Panc1 (cell line): Measurements from ENCODE around the gene VSIG8. TPM values are rescaled to one million over a fixed set of nuclear protein-coding genes. Genes with fewer than 3 reads are reported as not detected.

Experiments
- ATAC-seq: fragments of 200-7000 bp; cut with Tn5 transposase; 2 replicates; pipeline ENCODE4 v1.9.1; 2020; ENCODE audit warnings: mild to moderate bottlenecking, moderate library complexity
- BruUV-seq: library from RNA; stranded (reverse); fragments of 400-500 nt; replicated peaks from 2 replicates; lab custom pipeline; 2021; lab: Mats Ljungman, UMichigan
- CTCF ChIA-PET: fragments of 300-600 bp; sonication (Branson Sonifier 250); formaldehyde crosslinking; loops from one replicate; lab custom pipeline; 2022; ENCODE audit warnings: antibody characterized with exemption; lab: Charles Lee
- POLR2A ChIA-PET: fragments of 300-600 bp; sonication (Branson Sonifier 250); formaldehyde crosslinking; loops from one replicate; lab custom pipeline; 2022; ENCODE audit warnings: antibody characterized with exemption; lab: Charles Lee
- DNase-seq: peaks from one replicate; pipeline ENCODE4 v3.0.0-alpha.2; 2010; ENCODE audit warnings: low read depth, low spot score
- H3K27ac ChIP-seq: 2 replicates; pipeline ENCODE4 v1.5.1; 2011; ENCODE audit warnings: mild to moderate bottlenecking, low read length, inconsistent platforms
- H3K27me3 ChIP-seq: fragments of 200-500 bp; sonication (Bioruptor generic); 2 replicates; pipeline ENCODE4 v1.6.0; 2014; ENCODE audit warnings: low read length, inconsistent platforms; ENCODE audit not compliant: control insufficient read depth, insufficient read depth
- H3K36me3 ChIP-seq: fragments of 200-500 bp; sonication (Bioruptor generic); 2 replicates; pipeline ENCODE4 v1.5.1; 2014; ENCODE audit warnings: inconsistent platforms, mild to moderate bottlenecking, low read length, moderate library complexity; ENCODE audit not compliant: control insufficient read depth, insufficient read depth
- H3K4me1 ChIP-seq: 2 replicates; pipeline ENCODE4 v1.5.1; 2011; ENCODE audit warnings: inconsistent platforms, mild to moderate bottlenecking, low read length, moderate library complexity; ENCODE audit not compliant: control insufficient read depth, insufficient read depth
- H3K4me3 ChIP-seq, 2 experiments: 2 replicates each; pipeline ENCODE4 v1.5.1; 2011 to 2012; ENCODE audit warnings: low read depth in 2 of 2, low read length in 2 of 2, mild to moderate bottlenecking in 2 of 2, inconsistent platforms in 1 of 2, moderate library complexity in 1 of 2
- H3K9me3 ChIP-seq: fragments of 200-500 bp; sonication (Bioruptor generic); 2 replicates; pipeline ENCODE4 v1.5.1; 2014; ENCODE audit warnings: low read depth, mild to moderate bottlenecking, inconsistent platforms, low read length, moderate library complexity; ENCODE audit not compliant: control insufficient read depth, insufficient read depth
- POLR2AphosphoS5 ChIP-seq: IDR thresholded peaks from 2 replicates; pipeline ENCODE4 v1.6.1; 2012; ENCODE audit warnings: mild to moderate bottlenecking, low read depth, low read length, moderate library complexity
- SIN3A ChIP-seq: IDR thresholded peaks from 2 replicates; pipeline ENCODE4 v1.6.1; 2012; ENCODE audit warnings: low read depth, mild to moderate bottlenecking, low read length, moderate library complexity, borderline replicate concordance; ENCODE audit not compliant: insufficient read depth
- TCF7L2 ChIP-seq: IDR thresholded peaks from 2 replicates; pipeline ENCODE4 v1.6.1; 2011; ENCODE audit warnings: mild to moderate bottlenecking, low read depth, low read length, inconsistent platforms
- in situ Hi-C: cut with HindIII; loops from 2 replicates; pipeline ENCODE4 v1.10.0; 2016; ENCODE audit warnings: low sequenced_read_pairs, low pct_unique_long_range_greater_than_20kb
- intact Hi-C: fragments of 100-400 bp; cut with micrococcal nuclease; formaldehyde crosslinking; loops from one replicate; pipeline ENCODE4 v1.10.0; 2022; ENCODE audit not compliant: unreplicated experiment
- total RNA-seq: library from RNA; stranded (reverse); gene quantifications from one replicate; pipeline ENCODE4 v1.2.1, GENCODE V29; 2021; ENCODE audit not compliant: unreplicated experiment
- TF ChIP-seq, protein P1 (sequence below), 2 experiments: IDR thresholded peaks; 2 replicates each; pipeline ENCODE4 v1.6.1; 2011 to 2012; ENCODE audit warnings: low read depth in 2 of 2, control low read depth in 1 of 2, low read length in 1 of 2, mild to moderate bottlenecking in 1 of 2, moderate library complexity in 1 of 2; ENCODE audit not compliant: insufficient read depth in 1 of 2
- TF ChIP-seq, protein P2 (sequence below): fragments of 450-650 bp; IDR thresholded peaks from 2 replicates; pipeline ENCODE4 v1.5.1; 2017; ENCODE audit warnings: mild to moderate bottlenecking

Gene VSIG8
- total RNA-seq, 1 experiment from 2014 or later: not detected

DNA sequence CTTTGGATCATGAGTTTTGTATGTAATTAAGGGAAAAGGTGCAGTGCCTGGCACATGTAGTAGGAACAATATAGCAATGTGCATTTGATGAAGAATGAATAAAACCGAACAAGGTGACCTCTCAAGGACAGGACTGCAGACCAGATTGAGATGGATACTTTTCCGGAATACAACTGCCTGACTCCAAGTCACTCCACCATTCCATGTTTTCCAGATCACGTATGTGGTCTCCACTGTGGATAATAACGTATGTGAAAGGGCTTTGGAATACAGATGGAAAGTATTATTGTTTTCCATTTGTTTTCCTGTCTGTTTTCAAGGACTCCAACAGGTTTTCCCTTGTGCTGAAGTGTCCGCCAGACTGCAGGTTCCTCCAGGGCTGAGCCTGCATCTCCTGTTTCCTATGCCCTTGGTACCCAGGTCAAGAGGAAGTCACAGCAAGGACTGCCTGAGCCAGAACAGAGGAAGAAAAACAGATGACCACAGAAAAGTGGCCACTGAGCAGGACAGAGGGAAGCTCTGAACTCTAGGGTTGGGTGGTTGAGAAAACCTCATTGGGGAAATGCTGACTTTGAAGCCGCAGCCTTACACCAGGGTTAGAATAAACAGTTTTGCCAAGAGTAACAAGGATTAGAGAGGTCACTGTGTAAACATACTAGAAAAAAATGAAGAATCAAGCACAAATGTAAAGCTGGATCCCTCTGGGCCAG, 33.5 kb upstream of the VSIG8 start:
- no peaks in the 10 kb centered on the region for H3K9me3 ChIP-seq
- no peaks in the 10 kb centered on the region for H3K4me1 ChIP-seq
- H3K27ac ChIP-seq: no peak overlapping the region; the same call in 1 of the 2 replicates
- no peak for DNase-seq
- ATAC-seq: no peak
- intact Hi-C loops (loop anchor here (10.0 kb wide), 1 partner anchor 731 kb away; no protein-coding TSS in a partner anchor), in situ Hi-C loops (no loop called here)
- H3K27me3 ChIP-seq: no peaks in the 10 kb centered on the region
- ChIA-PET CTCF (interaction anchor here (1.0 kb wide), 1 partner anchor 112 kb away, joined by 3 read pairs; no protein-coding TSS in a partner anchor), POLR2A (no interaction called here)
- H3K36me3 ChIP-seq: no peaks in the 10 kb centered on the region
- no peak overlapping the region for H3K4me3 ChIP-seq
- TF ChIP-seq, protein P1, sequence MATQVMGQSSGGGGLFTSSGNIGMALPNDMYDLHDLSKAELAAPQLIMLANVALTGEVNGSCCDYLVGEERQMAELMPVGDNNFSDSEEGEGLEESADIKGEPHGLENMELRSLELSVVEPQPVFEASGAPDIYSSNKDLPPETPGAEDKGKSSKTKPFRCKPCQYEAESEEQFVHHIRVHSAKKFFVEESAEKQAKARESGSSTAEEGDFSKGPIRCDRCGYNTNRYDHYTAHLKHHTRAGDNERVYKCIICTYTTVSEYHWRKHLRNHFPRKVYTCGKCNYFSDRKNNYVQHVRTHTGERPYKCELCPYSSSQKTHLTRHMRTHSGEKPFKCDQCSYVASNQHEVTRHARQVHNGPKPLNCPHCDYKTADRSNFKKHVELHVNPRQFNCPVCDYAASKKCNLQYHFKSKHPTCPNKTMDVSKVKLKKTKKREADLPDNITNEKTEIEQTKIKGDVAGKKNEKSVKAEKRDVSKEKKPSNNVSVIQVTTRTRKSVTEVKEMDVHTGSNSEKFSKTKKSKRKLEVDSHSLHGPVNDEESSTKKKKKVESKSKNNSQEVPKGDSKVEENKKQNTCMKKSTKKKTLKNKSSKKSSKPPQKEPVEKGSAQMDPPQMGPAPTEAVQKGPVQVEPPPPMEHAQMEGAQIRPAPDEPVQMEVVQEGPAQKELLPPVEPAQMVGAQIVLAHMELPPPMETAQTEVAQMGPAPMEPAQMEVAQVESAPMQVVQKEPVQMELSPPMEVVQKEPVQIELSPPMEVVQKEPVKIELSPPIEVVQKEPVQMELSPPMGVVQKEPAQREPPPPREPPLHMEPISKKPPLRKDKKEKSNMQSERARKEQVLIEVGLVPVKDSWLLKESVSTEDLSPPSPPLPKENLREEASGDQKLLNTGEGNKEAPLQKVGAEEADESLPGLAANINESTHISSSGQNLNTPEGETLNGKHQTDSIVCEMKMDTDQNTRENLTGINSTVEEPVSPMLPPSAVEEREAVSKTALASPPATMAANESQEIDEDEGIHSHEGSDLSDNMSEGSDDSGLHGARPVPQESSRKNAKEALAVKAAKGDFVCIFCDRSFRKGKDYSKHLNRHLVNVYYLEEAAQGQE (IDR thresholded peaks at IDR 0.05; ENCODE audit: insufficient read depth in 1 of 2, low read depth in 2 of 2, low read length in 1 of 2): no peak
- TF ChIP-seq POLR2AphosphoS5: no peak
- TF ChIP-seq SIN3A: no peak
- TF ChIP-seq, protein P2, sequence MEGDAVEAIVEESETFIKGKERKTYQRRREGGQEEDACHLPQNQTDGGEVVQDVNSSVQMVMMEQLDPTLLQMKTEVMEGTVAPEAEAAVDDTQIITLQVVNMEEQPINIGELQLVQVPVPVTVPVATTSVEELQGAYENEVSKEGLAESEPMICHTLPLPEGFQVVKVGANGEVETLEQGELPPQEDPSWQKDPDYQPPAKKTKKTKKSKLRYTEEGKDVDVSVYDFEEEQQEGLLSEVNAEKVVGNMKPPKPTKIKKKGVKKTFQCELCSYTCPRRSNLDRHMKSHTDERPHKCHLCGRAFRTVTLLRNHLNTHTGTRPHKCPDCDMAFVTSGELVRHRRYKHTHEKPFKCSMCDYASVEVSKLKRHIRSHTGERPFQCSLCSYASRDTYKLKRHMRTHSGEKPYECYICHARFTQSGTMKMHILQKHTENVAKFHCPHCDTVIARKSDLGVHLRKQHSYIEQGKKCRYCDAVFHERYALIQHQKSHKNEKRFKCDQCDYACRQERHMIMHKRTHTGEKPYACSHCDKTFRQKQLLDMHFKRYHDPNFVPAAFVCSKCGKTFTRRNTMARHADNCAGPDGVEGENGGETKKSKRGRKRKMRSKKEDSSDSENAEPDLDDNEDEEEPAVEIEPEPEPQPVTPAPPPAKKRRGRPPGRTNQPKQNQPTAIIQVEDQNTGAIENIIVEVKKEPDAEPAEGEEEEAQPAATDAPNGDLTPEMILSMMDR: no peak
- no peak for TF ChIP-seq TCF7L2
- BruUV-seq: no TSS peak

DNA sequence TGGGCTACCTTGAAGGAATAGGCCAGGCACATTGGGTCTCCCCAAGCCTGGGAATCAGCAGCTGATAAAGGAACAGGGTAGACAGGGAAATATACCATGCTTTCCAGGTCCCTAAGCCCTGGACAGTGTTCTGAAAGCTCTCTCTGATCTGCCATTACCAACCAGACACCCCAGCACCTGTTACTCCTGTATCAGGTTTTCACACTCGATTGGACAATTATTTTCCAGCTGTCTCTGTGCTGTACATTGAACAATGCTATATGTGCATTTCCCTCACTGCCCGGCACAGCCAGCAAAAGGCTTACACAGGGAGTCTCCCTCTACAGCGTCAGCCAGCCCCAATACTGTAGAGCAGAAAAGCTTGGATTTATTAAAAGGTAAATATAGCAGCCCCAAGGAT, 32.8 kb upstream of the VSIG8 start:
- in situ Hi-C loops: no loop called here
- H3K27ac ChIP-seq: no peak overlapping the region
- no peak for ATAC-seq

More for the DNA sequence above, 32.8 kb upstream of the VSIG8 start:
- Histone ChIP-seq H3K4me1 (no peaks in the 10 kb centered on the region), H3K4me3 (no peak overlapping the region), H3K27me3 (no peaks in the 10 kb centered on the region), H3K36me3 (no peaks in the 10 kb centered on the region), H3K9me3 (no peaks in the 10 kb centered on the region)
- TF ChIP-seq, protein P1 (IDR thresholded peaks at IDR 0.05; ENCODE audit: insufficient read depth in 1 of 2, low read depth in 2 of 2, low read length in 1 of 2): no peak
- TF ChIP-seq TCF7L2: no peak
- no peak for TF ChIP-seq POLR2AphosphoS5
- TF ChIP-seq, protein P2: no peak
- TF ChIP-seq SIN3A: no peak
- CTCF ChIA-PET: interaction anchor here (3.8 kb wide), 1 partner anchor 112 kb away, joined by 18 read pairs; no protein-coding TSS in a partner anchor
- POLR2A ChIA-PET: no interaction called here
- BruUV-seq: no TSS peak
- intact Hi-C loops: loop anchor here (10.0 kb wide), 1 partner anchor 730 kb away; no protein-coding TSS in a partner anchor
- no peak for DNase-seq
